HG02759 (cell line): ENCODE data around the gene SYT13.

Source experiments
- ATAC-seq: cut with Tn5 transposase; IDR thresholded peaks from one replicate; pipeline ENCODE4 v1.9.1; 2021; ENCODE audit warnings: mild to moderate bottlenecking, moderate library complexity; ENCODE audit not compliant: unreplicated experiment

Gene SYT13

DNA sequence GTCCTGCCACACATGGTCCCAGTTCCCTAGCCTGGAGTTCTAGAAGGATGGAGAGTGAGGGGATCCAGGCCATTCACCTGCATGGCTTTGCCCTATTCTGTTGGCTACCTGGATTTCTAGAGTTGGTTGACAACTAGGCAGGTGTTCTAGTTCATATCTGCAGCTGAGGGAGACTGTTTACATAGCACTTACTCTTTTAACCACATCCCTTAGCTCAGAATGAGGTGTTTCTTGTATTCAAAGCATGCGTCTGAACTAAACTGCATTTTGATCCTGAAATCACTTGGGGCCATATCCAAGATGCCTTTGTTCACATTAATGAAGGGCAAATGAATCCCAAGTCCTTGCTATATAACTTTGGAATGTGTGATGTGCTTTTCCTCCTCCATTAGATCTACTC, 60.9 kb downstream of the SYT13 start:
- ATAC-seq, result no peak

GRCh38 chr11:45224766-45225165, 61.4 kb downstream of the SYT13 start:
- ATAC-seq, result no peak

GRCh38 chr11:45223496-45223895, 62.6 kb downstream of the SYT13 start:
- no peak for ATAC-seq

DNA sequence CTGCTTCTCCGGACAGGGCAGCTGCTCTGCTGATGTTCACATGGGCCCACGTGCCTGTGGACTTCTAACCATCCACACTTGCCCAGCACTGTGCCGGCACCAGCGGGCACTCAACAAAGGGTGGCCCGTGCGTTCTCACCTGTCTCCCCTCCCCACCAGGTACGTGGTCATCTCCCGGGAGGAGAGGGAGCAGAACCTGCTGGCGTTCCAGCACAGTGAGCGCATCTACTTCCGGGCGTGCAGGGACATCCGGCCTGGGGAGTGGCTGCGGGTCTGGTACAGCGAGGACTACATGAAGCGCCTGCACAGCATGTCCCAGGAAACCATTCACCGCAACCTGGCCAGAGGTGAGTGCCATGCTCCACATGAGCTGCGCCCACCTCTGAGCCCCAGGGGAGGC, 66.7 kb downstream of the SYT13 start:
- ATAC-seq, result no peak

DNA sequence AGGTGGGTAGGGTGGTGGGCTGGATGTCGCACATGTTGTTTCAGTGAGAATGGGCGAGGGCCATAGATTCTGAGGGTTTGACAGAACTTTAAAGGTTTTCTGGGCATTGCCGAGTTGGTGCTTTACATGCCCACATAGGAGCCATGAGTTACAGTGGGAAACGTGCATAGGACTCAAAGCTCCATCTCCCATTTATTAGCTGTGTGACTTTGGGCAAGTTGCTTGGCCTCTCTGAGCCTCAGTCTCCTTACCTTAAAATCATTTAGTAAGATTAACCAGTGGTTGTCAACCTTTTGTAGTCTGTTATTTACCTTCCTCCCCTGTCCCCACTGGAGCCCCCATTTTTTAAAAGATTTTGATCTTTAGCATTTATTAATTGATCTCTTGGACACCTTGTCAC, 67.4 kb downstream of the SYT13 start:
- ATAC-seq, result no peak

- ATAC-seq, result no peak
These were observed 68.2 kb downstream of the SYT13 start for GRCh38 chr11:45217991-45218390.

- no peak for ATAC-seq
These were observed 69.2 kb downstream of the SYT13 start for GRCh38 chr11:45216901-45217300.

DNA sequence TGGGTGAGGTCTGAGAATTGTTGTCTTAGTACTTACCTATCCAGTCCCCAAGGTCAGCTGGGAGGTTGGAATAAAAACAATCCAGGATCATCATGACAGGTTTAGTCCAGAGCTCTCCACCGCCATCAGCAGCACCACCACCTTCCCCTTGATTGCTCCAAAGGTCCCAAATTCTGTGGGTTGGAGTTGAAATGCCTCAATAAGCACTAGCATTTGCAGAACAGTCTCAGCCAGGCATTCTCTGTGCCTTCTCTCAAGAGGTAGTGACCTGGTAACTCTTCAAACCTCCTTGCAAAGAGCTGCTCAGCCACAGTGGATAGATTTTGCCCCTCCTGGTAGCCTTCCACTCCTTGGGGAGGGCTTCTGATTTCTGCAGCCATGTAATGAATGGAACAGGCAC, 70.1 kb downstream of the SYT13 start:
- ATAC-seq, result no peak

GRCh38 chr11:45215098-45215865, 70.9 kb downstream of the SYT13 start:
- no peak for ATAC-seq

DNA sequence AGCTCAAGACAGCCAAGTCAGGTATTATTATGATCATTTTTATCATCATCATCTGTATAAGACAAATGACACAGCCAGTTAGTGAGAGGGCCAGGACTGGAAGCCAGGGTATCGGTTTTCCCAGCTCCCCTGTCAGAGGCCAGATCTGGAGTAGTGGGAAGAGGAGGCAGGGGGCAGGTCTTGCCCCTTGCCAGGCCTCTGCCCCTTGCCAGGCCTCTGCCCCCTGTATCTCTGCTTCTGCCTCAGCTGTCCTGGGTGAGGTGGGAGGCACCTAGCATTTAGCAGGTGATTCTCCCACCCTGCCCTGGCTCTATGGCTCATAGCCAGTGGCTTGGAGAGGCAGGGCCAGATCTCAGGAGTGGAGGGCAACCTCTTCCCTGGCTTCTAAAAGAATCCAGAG, 72.4 kb downstream of the SYT13 start:
- ATAC-seq, result no peak

- ATAC-seq, result no peak
These were observed 72.8 kb downstream of the SYT13 start for GRCh38 chr11:45213316-45213665.

- ATAC-seq, result no peak
These were observed 73.4 kb downstream of the SYT13 start for GRCh38 chr11:45212566-45213315.

GRCh38 chr11:45211732-45212131, 74.4 kb downstream of the SYT13 start:
- no peak for ATAC-seq

DNA sequence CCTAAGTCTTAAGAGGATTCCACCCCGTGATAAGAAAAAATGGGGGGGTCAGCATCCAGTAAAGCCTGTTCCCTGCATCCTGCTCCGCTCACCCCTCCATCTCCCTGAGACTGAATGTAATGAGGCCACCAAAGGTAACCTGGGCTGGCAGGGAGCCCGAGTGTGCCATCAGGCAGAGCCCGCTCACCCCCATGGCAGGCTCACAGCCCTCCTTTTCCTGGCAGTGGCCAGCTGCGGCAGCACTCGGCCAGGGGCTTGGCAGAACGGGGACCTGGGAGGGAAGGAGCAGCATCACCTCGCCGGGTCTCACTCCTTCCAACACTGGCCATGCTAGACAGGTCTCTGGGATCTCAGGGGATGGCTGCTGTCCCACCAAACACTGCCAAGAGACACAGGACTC, 75.3 kb downstream of the SYT13 start:
- ATAC-seq, result no peak

- ATAC-seq, result no peak
These were observed 76.0 kb downstream of the SYT13 start for GRCh38 chr11:45209891-45210699.

DNA sequence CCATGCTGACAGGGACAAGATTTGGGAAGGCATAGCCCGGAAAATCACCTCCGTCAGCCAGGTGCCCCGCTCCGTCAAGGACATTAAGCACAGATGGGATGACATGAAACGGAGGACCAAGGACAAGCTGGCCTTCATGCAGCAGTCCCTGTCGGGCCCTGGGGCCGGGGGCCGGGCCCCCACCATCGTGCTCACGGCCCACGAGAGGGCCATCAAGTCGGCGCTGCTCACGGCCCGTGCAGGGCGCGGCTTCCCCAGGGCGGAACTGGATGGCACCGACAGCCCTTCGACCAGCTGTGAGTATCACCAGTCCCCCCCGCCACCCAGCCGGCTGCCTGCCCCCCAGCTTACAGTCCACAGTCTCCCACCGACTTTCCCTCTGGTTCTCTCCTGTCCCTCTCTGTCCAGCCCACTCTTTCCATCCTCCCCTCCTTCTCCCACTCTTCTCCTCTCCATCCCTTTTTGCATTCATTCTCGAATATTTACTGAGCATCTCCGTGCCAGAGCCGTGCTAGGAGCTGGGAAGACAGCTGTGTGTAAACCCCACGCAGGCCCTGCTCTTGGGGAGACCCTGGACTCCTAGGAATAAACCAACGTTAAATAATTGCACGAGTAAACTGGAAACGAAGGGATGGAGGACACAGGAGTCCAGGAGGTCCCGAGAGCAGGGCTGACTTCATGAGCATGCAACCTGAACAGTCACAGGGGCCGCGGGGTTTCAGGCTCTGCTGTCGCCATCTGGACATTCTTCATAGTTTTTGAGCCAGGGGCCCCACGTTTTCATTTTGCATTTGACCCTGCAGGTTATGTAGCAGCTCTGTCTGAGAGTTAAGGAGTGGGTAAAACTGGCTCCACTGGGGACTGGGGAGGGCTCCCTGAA, 76.9 kb downstream of the SYT13 start:
- no peak for ATAC-seq

GRCh38 chr11:45208135-45208534, 78.0 kb downstream of the SYT13 start:
- ATAC-seq, result no peak

DNA sequence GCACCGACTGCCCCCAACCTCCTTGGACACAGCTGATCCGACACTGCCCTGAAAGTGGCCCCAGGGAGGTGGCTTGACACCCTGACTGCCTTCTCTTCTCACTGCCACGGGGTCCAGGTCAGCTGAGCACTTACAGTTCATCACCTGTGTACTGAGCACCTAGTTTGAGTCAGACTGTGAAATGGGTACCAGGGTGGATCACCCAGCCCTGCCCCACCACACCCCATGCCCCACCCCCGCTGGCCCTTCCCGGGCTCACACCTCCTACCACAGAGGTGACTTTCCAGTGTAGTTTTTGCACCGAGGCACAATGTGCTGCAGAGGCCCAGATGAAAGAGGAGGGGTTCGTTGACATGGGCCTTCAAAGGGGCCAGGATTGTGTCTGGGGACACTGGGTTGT, 80.2 kb downstream of the SYT13 start:
- ATAC-seq, result no peak

- ATAC-seq, result no peak
These were observed 81.4 kb downstream of the SYT13 start for GRCh38 chr11:45204761-45205160.

GRCh38 chr11:45193695-45194094, 92.4 kb downstream of the SYT13 start:
- no peak for ATAC-seq
